Vagina (tissue), 2 donors: Measurements from ENCODE around the gene HNRNPM. TPM values are rescaled to one million over a fixed set of nuclear protein-coding genes. Genes with fewer than 3 reads are reported as not detected.

Experiments
- DNase-seq, 2 donors: peaks; one replicate each; pipeline ENCODE4 v3.0.0-alpha.2; 2017; ENCODE audit errors: extremely low spot score in 2 of 2
- H3K27ac ChIP-seq: fragments of 200-600 bp; sonication (generic); one replicate; pipeline ENCODE4 v1.5.1; 2019
- H3K27me3 ChIP-seq: fragments of 200-600 bp; sonication (generic); one replicate; pipeline ENCODE4 v1.5.1; 2019
- H3K36me3 ChIP-seq, 2 donors: fragments of 200-600 bp; sonication (generic); one replicate each; pipeline ENCODE4 v1.5.1; 2017 to 2019
- H3K4me1 ChIP-seq: fragments of 200-600 bp; sonication (generic); one replicate; pipeline ENCODE4 v1.5.1; 2019
- H3K4me3 ChIP-seq, 2 donors: fragments of 200-600 bp; sonication (generic); 1 replicate in 1 of 2; 2 replicates in 1 of 2; pipeline ENCODE4 v1.5.1; 2016 to 2019
- H3K9me3 ChIP-seq: fragments of 200-600 bp; sonication (generic); one replicate; pipeline ENCODE4 v1.5.1; 2019
- POLR2A ChIP-seq, 2 donors: fragments of 450-650 bp; IDR thresholded peaks; one replicate each; pipeline ENCODE4 v1.6.1; 2017; ENCODE audit warnings: antibody characterized with exemption in 2 of 2, mild to moderate bottlenecking in 2 of 2, moderate library complexity in 2 of 2
- POLR2AphosphoS5 ChIP-seq, 2 donors: sonication (generic); formaldehyde crosslinking; IDR thresholded peaks; one replicate each; pipeline ENCODE4 v1.9.0; 2017; ENCODE audit warnings: antibody characterized with exemption in 2 of 2, mild to moderate bottlenecking in 2 of 2, low read depth in 1 of 2; ENCODE audit not compliant: insufficient read depth in 1 of 2
- intact Hi-C: fragments of 100-400 bp; cut with DNase I; formaldehyde crosslinking; loops from one replicate; pipeline ENCODE4 v1.15.1; 2023
- total RNA-seq: library from RNA; depleted of rRNA; stranded (reverse); fragments of >200 nt; gene quantifications from one replicate; pipeline ENCODE4 v1.2.3, GENCODE V29; 2016
- TF ChIP-seq, protein P1 (sequence below), 3 experiments: fragments of 450-650 bp in 2 of 3; fragments of 200-600 bp in 1 of 3; sonication (generic) in 1 of 3; IDR thresholded peaks; one replicate each; pipeline ENCODE4 v1.5.1; 2017 to 2019; ENCODE audit warnings: antibody characterized with exemption in 3 of 3, mild to moderate bottlenecking in 2 of 3, moderate library complexity in 2 of 3

The HNRNPM gene
- total RNA-seq, 1 donor from 2014 or later: 140 TPM

DNA sequence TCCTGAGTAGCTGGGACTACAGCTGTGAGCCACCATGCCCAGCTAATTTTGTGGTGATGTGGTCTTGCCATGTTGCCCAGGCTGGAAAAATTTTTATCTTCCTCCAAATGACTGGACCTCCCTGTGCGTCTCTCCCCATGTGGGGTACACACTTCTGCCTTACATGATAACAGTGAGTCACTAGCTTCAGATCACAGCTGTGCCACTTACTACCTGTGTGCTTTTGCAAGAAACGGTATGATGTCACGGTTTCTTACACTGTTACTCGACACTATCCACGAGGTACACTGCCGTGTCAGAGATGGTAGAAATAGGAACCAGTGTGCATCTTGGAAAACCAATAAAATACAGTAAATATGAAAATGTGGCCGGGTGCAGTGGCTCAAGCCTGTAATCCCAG, 86.7 kb downstream of the HNRNPM start:
- H3K36me3 ChIP-seq: no peaks in the 10 kb centered on the region
- no peak for DNase-seq
- H3K4me3 ChIP-seq: no peak overlapping the region
- H3K4me1 ChIP-seq: peaks cover 10% of the 10 kb centered on the region
- TF ChIP-seq, protein P1, sequence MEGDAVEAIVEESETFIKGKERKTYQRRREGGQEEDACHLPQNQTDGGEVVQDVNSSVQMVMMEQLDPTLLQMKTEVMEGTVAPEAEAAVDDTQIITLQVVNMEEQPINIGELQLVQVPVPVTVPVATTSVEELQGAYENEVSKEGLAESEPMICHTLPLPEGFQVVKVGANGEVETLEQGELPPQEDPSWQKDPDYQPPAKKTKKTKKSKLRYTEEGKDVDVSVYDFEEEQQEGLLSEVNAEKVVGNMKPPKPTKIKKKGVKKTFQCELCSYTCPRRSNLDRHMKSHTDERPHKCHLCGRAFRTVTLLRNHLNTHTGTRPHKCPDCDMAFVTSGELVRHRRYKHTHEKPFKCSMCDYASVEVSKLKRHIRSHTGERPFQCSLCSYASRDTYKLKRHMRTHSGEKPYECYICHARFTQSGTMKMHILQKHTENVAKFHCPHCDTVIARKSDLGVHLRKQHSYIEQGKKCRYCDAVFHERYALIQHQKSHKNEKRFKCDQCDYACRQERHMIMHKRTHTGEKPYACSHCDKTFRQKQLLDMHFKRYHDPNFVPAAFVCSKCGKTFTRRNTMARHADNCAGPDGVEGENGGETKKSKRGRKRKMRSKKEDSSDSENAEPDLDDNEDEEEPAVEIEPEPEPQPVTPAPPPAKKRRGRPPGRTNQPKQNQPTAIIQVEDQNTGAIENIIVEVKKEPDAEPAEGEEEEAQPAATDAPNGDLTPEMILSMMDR (IDR thresholded peaks at IDR 0.05): no peak
- no peak for TF ChIP-seq POLR2AphosphoS5 (IDR thresholded peaks at IDR 0.05; ENCODE audit: insufficient read depth in 1 of 2, low read depth in 1 of 2)
- no peak for TF ChIP-seq POLR2A (IDR thresholded peaks at IDR 0.05)
- no peaks in the 10 kb centered on the region for H3K9me3 ChIP-seq
- H3K27me3 ChIP-seq: no peaks in the 10 kb centered on the region
- intact Hi-C loops: no loop called here
- no peak overlapping the region for H3K27ac ChIP-seq

DNA sequence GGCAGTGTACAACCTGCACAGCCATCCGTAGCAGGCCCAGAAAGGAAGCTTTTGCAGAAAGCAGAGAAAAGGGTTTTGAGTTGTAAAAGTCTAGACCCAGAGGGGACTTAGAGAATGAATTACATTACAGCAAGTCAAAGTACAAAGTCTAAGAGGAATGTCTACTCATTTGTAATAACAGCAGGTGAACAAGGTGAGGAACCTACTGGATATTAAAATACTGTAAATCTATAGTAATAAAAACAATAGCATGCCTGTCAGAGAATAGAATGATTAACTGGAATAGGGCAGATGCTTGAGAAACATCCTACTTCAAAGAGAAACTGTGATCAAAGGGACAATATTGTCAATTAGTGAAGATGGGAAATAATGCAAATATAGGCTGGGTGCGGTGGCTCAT, 87.5 kb downstream of the HNRNPM start:
- H3K27me3 ChIP-seq: no peaks in the 10 kb centered on the region
- DNase-seq: no peak
- intact Hi-C loops: no loop called here
- no peaks in the 10 kb centered on the region for H3K9me3 ChIP-seq
- H3K36me3 ChIP-seq: no peaks in the 10 kb centered on the region
- H3K27ac ChIP-seq: no peak overlapping the region
- peaks cover 3% of the 10 kb centered on the region for H3K4me1 ChIP-seq
- H3K4me3 ChIP-seq: no peak overlapping the region
- TF ChIP-seq, protein P1 (IDR thresholded peaks at IDR 0.05): no peak

DNA sequence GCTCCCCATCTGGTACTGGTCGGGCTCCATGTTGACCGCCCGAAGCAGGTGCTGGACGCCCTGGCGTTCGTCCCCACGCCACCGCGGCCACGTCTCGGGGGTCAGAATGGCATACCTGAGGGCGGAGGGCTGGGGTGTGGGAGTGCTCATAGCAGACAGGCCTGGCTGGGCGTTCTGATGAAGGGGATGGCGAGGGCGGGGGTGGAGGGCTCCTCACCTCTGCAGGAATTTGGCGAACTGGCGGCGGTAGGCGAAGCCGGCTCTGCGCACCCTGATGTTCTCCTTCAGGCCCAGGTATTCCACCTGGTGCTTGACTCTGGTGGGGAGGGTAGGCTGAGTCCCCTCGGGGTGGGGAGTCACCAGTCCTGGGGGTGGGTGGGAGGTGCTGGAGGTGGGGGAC, 91.5 kb downstream of the HNRNPM start:
- TF ChIP-seq, protein P1 (IDR thresholded peaks at IDR 0.05): no peak
- TF ChIP-seq POLR2A (IDR thresholded peaks at IDR 0.05): no peak
- TF ChIP-seq POLR2AphosphoS5 (IDR thresholded peaks at IDR 0.05; ENCODE audit: insufficient read depth in 1 of 2, low read depth in 1 of 2): no peak
- Histone ChIP-seq H3K4me3 (no peak overlapping the region), H3K27ac (no peak overlapping the region), H3K4me1 (no peaks in the 10 kb centered on the region), H3K9me3 (no peaks in the 10 kb centered on the region), H3K27me3 (no peaks in the 10 kb centered on the region), H3K36me3 (peaks cover 0 to 9% of the 10 kb centered on the region in 2 donors)
- DNase-seq: no peak
- intact Hi-C loops: no loop called here

DNA sequence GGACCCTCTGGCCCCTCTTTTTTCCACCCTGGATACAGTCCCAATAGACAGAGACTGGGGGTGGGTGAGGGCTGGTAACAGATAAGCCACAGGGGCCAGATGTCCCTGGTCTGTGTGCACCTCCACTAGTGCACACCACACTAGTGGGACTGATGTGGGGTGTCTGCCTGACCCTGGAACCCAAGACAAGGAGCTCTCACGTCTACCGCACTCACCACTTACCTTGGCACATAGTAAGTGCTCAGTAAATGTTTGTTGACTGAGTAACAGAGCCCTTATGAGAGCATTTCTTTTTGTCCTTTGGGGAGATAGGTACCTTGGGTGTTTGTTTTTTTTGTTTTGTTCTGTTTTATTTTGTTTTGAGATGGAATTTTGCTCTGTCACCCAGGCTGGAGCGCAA, 92.3 kb downstream of the HNRNPM start:
- Histone ChIP-seq H3K4me3 (no peak overlapping the region), H3K36me3 (peaks cover 0 to 9% of the 10 kb centered on the region in 2 donors), H3K27ac (no peak overlapping the region), H3K9me3 (no peaks in the 10 kb centered on the region), H3K4me1 (no peaks in the 10 kb centered on the region), H3K27me3 (no peaks in the 10 kb centered on the region)
- TF ChIP-seq, protein P1 (IDR thresholded peaks at IDR 0.05): no peak
- TF ChIP-seq POLR2AphosphoS5 (IDR thresholded peaks at IDR 0.05; ENCODE audit: insufficient read depth in 1 of 2, low read depth in 1 of 2): no peak
- no peak for TF ChIP-seq POLR2A (IDR thresholded peaks at IDR 0.05)
- intact Hi-C loops: no loop called here
- no peak for DNase-seq

Other genes with a start within 250 kb of the HNRNPM start
- gene CERS4, start 235.6 kb upstream of the HNRNPM start, total RNA-seq: 81.5 TPM
- 27.3 TPM for gene CD320, start 136.6 kb upstream of the HNRNPM start, total RNA-seq
- gene NDUFA7, start 123.6 kb upstream of the HNRNPM start, total RNA-seq: 24.6 TPM
- gene RPS28, start 123.5 kb upstream of the HNRNPM start, total RNA-seq: 516 TPM
- gene KANK3, start 101.7 kb upstream of the HNRNPM start, total RNA-seq: 20.9 TPM
- 92.8 TPM for gene ANGPTL4, start 80.8 kb upstream of the HNRNPM start, total RNA-seq
- 88.1 TPM for gene RAB11B, start 54.6 kb upstream of the HNRNPM start, total RNA-seq
- 146 TPM for gene MARCHF2, start 31.7 kb upstream of the HNRNPM start, total RNA-seq
- gene PRAM1, start 57.7 kb downstream of the HNRNPM start, total RNA-seq: 0.49 TPM
- 27.5 TPM for gene ZNF414, start 69.2 kb downstream of the HNRNPM start, total RNA-seq
- 20.4 TPM for gene MYO1F, start 132.5 kb downstream of the HNRNPM start, total RNA-seq
- 66.3 TPM for gene ADAMTS10, start 165.7 kb downstream of the HNRNPM start, total RNA-seq
- not detected for gene NFILZ, start 185.7 kb downstream of the HNRNPM start, total RNA-seq